ENCODE data around the gene ZNF653. TPM values are rescaled to one million over a fixed set of nuclear protein-coding genes. Genes with fewer than 3 reads are reported as not detected.
A peak's percentile ranks its signal among the peaks of the same experiment; 100 is the strongest.

The ZNF653 gene
- total RNA-seq, 3 donors from 2014 or later (not counting 1 experiment from before 2014, with no cell fraction given) = 9.9 to 15.4 (median 10.8) TPM

DNA sequence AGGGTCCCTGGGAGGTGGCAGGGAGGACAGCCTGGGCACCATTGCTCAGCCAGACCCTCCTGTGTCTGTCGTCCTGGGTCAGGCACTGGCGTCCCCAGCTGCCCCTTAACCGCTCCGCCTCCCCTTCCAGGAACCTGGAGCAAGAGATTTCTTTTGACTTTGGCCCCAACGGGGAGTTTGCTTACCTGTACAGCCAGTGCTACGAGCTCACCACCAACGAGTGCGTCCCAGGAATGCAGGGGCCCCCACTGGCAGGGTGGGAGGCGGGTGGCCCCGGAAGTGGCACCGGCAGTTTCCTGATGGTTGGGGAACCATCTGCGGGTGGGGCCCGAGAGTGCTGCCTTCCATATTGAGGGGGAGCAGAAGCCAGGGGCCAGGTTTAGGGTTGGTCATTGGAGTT, 57.2 kb downstream of the ZNF653 start:
- H3K27me3 Mint-ChIP-seq (ENCODE audit: low read depth in 2 of 2) = no peaks in the 10 kb centered on the region

DNA sequence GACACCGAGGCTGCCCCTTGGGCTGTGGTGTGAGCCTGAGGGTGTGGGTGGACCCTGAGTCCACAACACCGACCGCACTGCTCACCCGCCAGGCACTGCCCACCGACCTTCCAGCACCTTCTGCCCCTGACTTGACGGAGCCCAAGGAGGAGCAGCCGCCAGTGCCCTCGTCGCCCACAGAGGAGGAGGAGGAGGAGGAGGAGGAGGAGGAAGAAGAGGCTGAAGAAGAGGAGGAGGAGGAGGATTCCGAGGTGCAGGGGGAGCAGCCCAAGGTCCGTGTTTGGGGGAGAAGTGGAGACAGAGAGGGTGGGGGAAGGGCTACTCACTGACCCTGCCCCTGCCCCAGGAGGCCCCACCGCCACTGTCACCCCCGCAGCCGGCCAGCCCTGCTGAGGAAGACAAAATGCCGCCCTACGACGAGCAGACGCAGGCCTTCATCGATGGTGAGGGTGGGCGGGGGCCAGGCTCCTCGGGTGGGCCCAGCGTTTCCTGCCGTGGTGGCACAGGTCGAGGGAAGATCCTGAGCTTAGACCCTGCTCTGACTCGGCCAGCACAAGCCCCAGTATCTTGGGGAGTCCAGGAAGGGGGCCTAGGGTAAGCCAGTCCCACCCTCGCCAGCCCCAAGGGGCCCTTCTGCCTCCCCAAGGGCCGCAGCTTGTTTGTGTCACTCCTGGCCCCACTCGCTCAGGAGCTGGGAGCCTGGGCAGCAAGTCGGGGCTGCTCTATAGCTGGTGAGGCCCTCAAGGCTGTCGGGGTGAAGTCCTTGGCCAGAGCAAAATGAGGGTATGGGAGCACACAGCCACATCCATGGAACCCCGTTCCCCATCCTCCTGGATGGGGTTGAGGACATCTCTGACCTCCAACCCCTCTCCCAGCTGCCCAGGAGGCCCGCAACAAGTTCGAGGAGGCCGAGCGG, 58.0 kb downstream of the ZNF653 start:
- H3K27me3 ChIP-seq (ENCODE audit: control insufficient read depth, insufficient read depth, low read length) = no peaks in the 10 kb centered on the region
- peaks cover 49% of the 10 kb centered on the region for H3K36me3 ChIP-seq (ENCODE audit: control insufficient read depth, insufficient read depth, low read length)
- peaks cover 0 to 5% of the 10 kb centered on the region in 2 donors for H3K4me1 Mint-ChIP-seq
- H3K9me3 ChIP-seq (ENCODE audit: control insufficient read depth, insufficient read depth, low read length) = no peaks in the 10 kb centered on the region
- H3K27me3 Mint-ChIP-seq (ENCODE audit: low read depth in 2 of 2) = no peaks in the 10 kb centered on the region
- DNase-seq (no peak), ATAC-seq (no peak)
- no peak for TF ChIP-seq CTCF (IDR thresholded peaks at IDR 0.05)
- no peaks in the 10 kb centered on the region for H3K9me3 Mint-ChIP-seq
- intact Hi-C loops (cut with micrococcal nuclease) = loop anchor here (5.0 kb wide), 1 partner anchor 155 kb away; no protein-coding TSS in a partner anchor
- WGBS (ENCODE audit: insufficient coverage) = 96% methylated on average over 35 of the region's 35 CpGs
- no peaks in the 10 kb centered on the region for H3K36me3 Mint-ChIP-seq
- H3K4me1 ChIP-seq (ENCODE audit: control insufficient read depth, insufficient read depth, low read length) = no peaks in the 10 kb centered on the region
- H3K27ac Mint-ChIP-seq = no peak overlapping the region
- H3K4me3 Mint-ChIP-seq = no peak overlapping the region
- H3K4me3 ChIP-seq (ENCODE audit: low read length) = no peak overlapping the region
- no peak overlapping the region for H3K27ac ChIP-seq (ENCODE audit: low read length)

More for the DNA sequence above, 57.2 kb downstream of the ZNF653 start:
- Mint-ChIP-seq H3K9me3 (no peaks in the 10 kb centered on the region), H3K4me1 (peaks cover 0 to 5% of the 10 kb centered on the region in 2 donors), H3K36me3 (no peaks in the 10 kb centered on the region), H3K27ac (no peak overlapping the region), H3K4me3 (no peak overlapping the region)
- ATAC-seq = no peak
- no peak for DNase-seq
- no peak overlapping the region for H3K4me3 ChIP-seq (ENCODE audit: low read length)
- no peaks in the 10 kb centered on the region for H3K4me1 ChIP-seq (ENCODE audit: control insufficient read depth, insufficient read depth, low read length)
- intact Hi-C loops (cut with micrococcal nuclease) = loop anchor here (5.0 kb wide), 1 partner anchor 156 kb away; no protein-coding TSS in a partner anchor
- no peaks in the 10 kb centered on the region for H3K9me3 ChIP-seq (ENCODE audit: control insufficient read depth, insufficient read depth, low read length)
- H3K36me3 ChIP-seq (ENCODE audit: control insufficient read depth, insufficient read depth, low read length) = peaks cover 47% of the 10 kb centered on the region
- no peak overlapping the region for H3K27ac ChIP-seq (ENCODE audit: low read length)
- no peak for TF ChIP-seq CTCF (IDR thresholded peaks at IDR 0.05)
- 93% methylated on average over 13 of the region's 13 CpGs for WGBS (ENCODE audit: insufficient coverage)
- no peaks in the 10 kb centered on the region for H3K27me3 ChIP-seq (ENCODE audit: control insufficient read depth, insufficient read depth, low read length)

GRCh38 chr19:11446652-11447301, 58.9 kb downstream of the ZNF653 start:
- no peaks in the 10 kb centered on the region for H3K9me3 ChIP-seq (ENCODE audit: control insufficient read depth, insufficient read depth, low read length)
- ATAC-seq (peak; percentile 65 to 81 (median 78)), DNase-seq (peak; percentile 42 to 64)
- Mint-ChIP-seq H3K36me3 (no peaks in the 10 kb centered on the region), H3K27me3 (ENCODE audit: low read depth in 2 of 2) (no peaks in the 10 kb centered on the region), H3K4me3 (no peak overlapping the region), H3K4me1 (peaks cover 0 to 11% of the 10 kb centered on the region in 2 donors), H3K9me3 (no peaks in the 10 kb centered on the region), H3K27ac (peak overlapping the region in 1 of 2 donors; percentile 60)
- no peak overlapping the region for H3K4me3 ChIP-seq (ENCODE audit: low read length)
- H3K36me3 ChIP-seq (ENCODE audit: control insufficient read depth, insufficient read depth, low read length) = peaks cover 56% of the 10 kb centered on the region
- TF ChIP-seq CTCF (IDR thresholded peaks at IDR 0.05) = peak; percentile 57
- 89% methylated on average over 22 of the region's 23 CpGs for WGBS (ENCODE audit: insufficient coverage)
- H3K27ac ChIP-seq (ENCODE audit: low read length) = no peak overlapping the region
- no peaks in the 10 kb centered on the region for H3K27me3 ChIP-seq (ENCODE audit: control insufficient read depth, insufficient read depth, low read length)
- intact Hi-C loops (cut with micrococcal nuclease) = loop anchor here (5.0 kb wide), 1 partner anchor 154 kb away; no protein-coding TSS in a partner anchor
- no peaks in the 10 kb centered on the region for H3K4me1 ChIP-seq (ENCODE audit: control insufficient read depth, insufficient read depth, low read length)
